SK-N-SH treated with all-trans-retinoic acid at 6 μM for 48 hours (cell line): ENCODE data around the gene CACNA2D4.

Experiments
- ARNTL ChIP-seq: fragments of 450-650 bp; formaldehyde crosslinking; IDR thresholded peaks from 2 replicates; pipeline ENCODE4 v1.5.0; 2020; ENCODE audit warnings: low read depth, mild to moderate bottlenecking, moderate library complexity, borderline replicate concordance
- BACH2 ChIP-seq: fragments of 250-450 bp; sonication (Bioruptor Pico); IDR thresholded peaks from 2 replicates; pipeline ENCODE4 v1.9.0; 2021; ENCODE audit warnings: mild to moderate bottlenecking, borderline replicate concordance
- CSDC2 ChIP-seq: fragments of 250-450 bp; sonication (Bioruptor Pico); IDR thresholded peaks from 2 replicates; pipeline ENCODE4 v1.5.0; 2020; ENCODE audit warnings: mild to moderate bottlenecking, moderate library complexity
- RARB ChIP-seq: fragments of 250-450 bp; sonication (Bioruptor Pico); IDR thresholded peaks from 2 replicates; pipeline ENCODE4 v1.8.0; 2021; ENCODE audit warnings: mild to moderate bottlenecking, moderate library complexity
- TOX ChIP-seq: fragments of 250-450 bp; sonication (Bioruptor Pico); IDR thresholded peaks from 2 replicates; pipeline ENCODE4 v1.8.0; 2021; ENCODE audit warnings: mild to moderate bottlenecking, moderate library complexity, borderline replicate concordance
- ZFP30 ChIP-seq: fragments of 450-650 bp; formaldehyde crosslinking; IDR thresholded peaks from 2 replicates; pipeline ENCODE4 v1.5.0; 2022; ENCODE audit warnings: mild to moderate bottlenecking, moderate library complexity
- ZNF565 ChIP-seq: fragments of 450-650 bp; formaldehyde crosslinking; conservative IDR thresholded peaks from 2 replicates; pipeline ENCODE4 v1.5.0; 2020; ENCODE audit warnings: low read depth, mild to moderate bottlenecking, moderate library complexity
- ZNF70 ChIP-seq: fragments of 450-650 bp; formaldehyde crosslinking; IDR thresholded peaks from 2 replicates; pipeline ENCODE4 v1.5.0; 2020; ENCODE audit warnings: mild to moderate bottlenecking, moderate library complexity
- TF ChIP-seq, protein P1 (sequence below): fragments of 250-450 bp; sonication (Bioruptor Pico); IDR thresholded peaks from 2 replicates; pipeline ENCODE4 v1.8.0; 2020; ENCODE audit warnings: mild to moderate bottlenecking, moderate library complexity, borderline replicate concordance

DNA sequence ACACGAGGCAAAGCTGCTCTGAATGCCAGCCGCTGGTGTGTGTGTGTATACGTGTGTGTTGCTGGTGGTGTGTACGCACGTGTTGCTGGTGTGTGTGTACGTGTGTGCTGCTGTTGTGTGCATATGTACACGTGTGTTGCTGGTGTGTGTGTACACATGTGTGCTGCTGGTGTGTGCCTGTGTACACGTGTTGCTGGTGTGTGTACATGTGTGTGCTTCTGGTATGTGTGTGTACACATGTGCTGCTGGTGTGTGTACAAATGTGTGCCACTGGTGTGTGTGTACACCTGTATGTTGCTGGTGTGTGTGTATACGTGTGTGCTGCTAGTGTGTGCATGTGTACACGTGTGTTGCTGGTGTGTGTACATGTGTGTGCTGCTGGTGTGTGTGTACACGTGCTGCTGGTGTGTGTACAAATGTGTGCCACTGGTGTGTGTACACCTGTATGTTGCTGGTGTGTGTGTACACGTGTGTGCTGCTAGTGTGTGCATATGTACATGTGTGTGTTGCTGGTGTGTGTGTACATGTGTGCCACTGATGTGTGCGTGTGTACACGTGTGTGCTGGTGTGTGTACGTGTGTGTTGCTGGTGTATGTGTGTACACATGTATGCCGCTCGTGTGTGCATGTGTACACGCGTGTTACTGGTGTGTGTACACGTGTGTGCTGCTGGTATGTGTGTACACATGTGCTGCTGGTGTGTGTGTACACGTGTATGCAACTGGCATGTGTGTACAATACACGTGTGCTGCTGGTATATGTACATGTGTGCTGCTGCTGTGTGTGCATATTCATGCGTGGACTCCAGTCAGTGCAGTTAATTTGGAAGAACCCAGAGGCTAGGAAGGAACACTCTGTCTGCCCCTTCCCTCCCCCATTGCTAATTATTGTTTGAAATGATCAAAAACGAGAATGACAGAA is 47.2 kb downstream of the CACNA2D4 start:
- TF ChIP-seq, protein P1, sequence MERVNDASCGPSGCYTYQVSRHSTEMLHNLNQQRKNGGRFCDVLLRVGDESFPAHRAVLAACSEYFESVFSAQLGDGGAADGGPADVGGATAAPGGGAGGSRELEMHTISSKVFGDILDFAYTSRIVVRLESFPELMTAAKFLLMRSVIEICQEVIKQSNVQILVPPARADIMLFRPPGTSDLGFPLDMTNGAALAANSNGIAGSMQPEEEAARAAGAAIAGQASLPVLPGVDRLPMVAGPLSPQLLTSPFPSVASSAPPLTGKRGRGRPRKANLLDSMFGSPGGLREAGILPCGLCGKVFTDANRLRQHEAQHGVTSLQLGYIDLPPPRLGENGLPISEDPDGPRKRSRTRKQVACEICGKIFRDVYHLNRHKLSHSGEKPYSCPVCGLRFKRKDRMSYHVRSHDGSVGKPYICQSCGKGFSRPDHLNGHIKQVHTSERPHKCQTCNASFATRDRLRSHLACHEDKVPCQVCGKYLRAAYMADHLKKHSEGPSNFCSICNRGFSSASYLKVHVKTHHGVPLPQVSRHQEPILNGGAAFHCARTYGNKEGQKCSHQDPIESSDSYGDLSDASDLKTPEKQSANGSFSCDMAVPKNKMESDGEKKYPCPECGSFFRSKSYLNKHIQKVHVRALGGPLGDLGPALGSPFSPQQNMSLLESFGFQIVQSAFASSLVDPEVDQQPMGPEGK (CRISPR knock-in tag): no peak
- TF ChIP-seq ZFP30 (CRISPR knock-in tag) (no peak), CSDC2 (CRISPR knock-in tag) (no peak), ZNF565 (CRISPR knock-in tag) (no peak), TOX (CRISPR knock-in tag) (no peak), BACH2 (CRISPR knock-in tag) (no peak), RARB (CRISPR knock-in tag) (no peak), ARNTL (CRISPR knock-in tag) (no peak), ZNF70 (CRISPR knock-in tag) (no peak)
